GM12878 (cell line): ENCODE measurements around the gene GPR155. TPM values are rescaled to one million over a fixed set of nuclear protein-coding genes. Genes with fewer than 3 reads are reported as not detected.

Source experiments
- ATAC-seq: fragments of 200-7000 bp; cut with Tn5 transposase; 3 replicates; pipeline ENCODE4 v1.9.1; 2020; ENCODE audit warnings: mild to moderate bottlenecking, moderate library complexity
- BruUV-seq: library from RNA; stranded (reverse); fragments of 400-500 nt; replicated peaks from 2 replicates; lab custom pipeline; 2021; lab: Mats Ljungman, UMichigan
- CTCF ChIA-PET: fragments of 300-600 bp; sonication (Branson Sonifier 250); formaldehyde crosslinking; extraction: SDS; loops from one replicate; lab custom pipeline; 2021; ENCODE audit warnings: inconsistent platforms; lab: Yijun Ruan, JAX
- POLR2A ChIA-PET: fragments of 350-600 bp; formaldehyde crosslinking; extraction: SDS; loops from one replicate; lab custom pipeline; 2021; ENCODE audit warnings: inconsistent platforms; lab: Charles Lee
- RAD21 ChIA-PET: fragments of 300-600 bp; sonication (Branson Sonifier 250); formaldehyde crosslinking; loops from one replicate; lab custom pipeline; 2023; ENCODE audit warnings: antibody characterized with exemption; ENCODE audit not compliant: unreplicated experiment; lab: Charles Lee
- SMC1A ChIA-PET: fragments of 300-600 bp; sonication (Branson Sonifier 250); formaldehyde crosslinking; loops from one replicate; lab custom pipeline; 2023; ENCODE audit not compliant: unreplicated experiment, uncharacterized antibody; lab: Charles Lee
- DNase-seq: peaks from one replicate; pipeline ENCODE4 v3.0.0-alpha.2; 2011; ENCODE audit warnings: low read depth, low spot score
- FAIRE-seq: peaks from 3 replicates; lab custom pipeline; 2011; peaks lifted over from hg19 to GRCh38; lab: Jason Lieb, UNC
- H2AFZ ChIP-seq: 2 replicates; pipeline ENCODE4 v1.6.0; 2011; ENCODE audit warnings: low read depth, low read length, control low read depth; ENCODE audit not compliant: control insufficient read depth
- H3K27ac ChIP-seq: 2 replicates; pipeline ENCODE4 v1.5.1; 2011; ENCODE audit warnings: control low read depth; ENCODE audit not compliant: control insufficient read depth, insufficient read depth
- H3K27me3 ChIP-seq, 2 experiments: replicated peaks in 1 of 2; 2 replicates each; pipeline versions ENCODE4 v1.6.0 to v1.6.1; 2011; ENCODE audit warnings: low read length in 1 of 2; ENCODE audit not compliant: control insufficient read depth in 2 of 2, insufficient read depth in 2 of 2
- H3K36me3 ChIP-seq, 2 experiments: 2 replicates each; pipeline ENCODE4 v1.5.1; 2011; ENCODE audit warnings: low read length in 1 of 2; ENCODE audit not compliant: control insufficient read depth in 2 of 2, insufficient read depth in 2 of 2
- H3K4me1 ChIP-seq: 2 replicates; pipeline ENCODE4 v1.6.1; 2011; ENCODE audit warnings: mild to moderate bottlenecking, low read length, moderate library complexity, mixed read lengths; ENCODE audit not compliant: control insufficient read depth, insufficient read depth
- H3K4me2 ChIP-seq: 2 replicates; pipeline ENCODE4 v1.6.0; 2011; ENCODE audit warnings: control low read depth; ENCODE audit not compliant: control insufficient read depth, insufficient read depth
- H3K4me3 ChIP-seq: fragments of 200-600 bp; sonication (generic); 2 replicates; pipeline ENCODE4 v1.5.1; 2016
- H3K79me2 ChIP-seq: 2 replicates; pipeline ENCODE4 v1.6.0; 2011; ENCODE audit warnings: low read length; ENCODE audit not compliant: control insufficient read depth, insufficient read depth
- H3K9ac ChIP-seq: 2 replicates; pipeline ENCODE4 v1.8.0; 2011; ENCODE audit warnings: low read length, control low read depth, mixed read lengths; ENCODE audit not compliant: control insufficient read depth, insufficient read depth
- H3K9me3 ChIP-seq: replicated peaks from 3 replicates; pipeline ENCODE4 v1.5.1; 2011; ENCODE audit warnings: mild to moderate bottlenecking, low read length; ENCODE audit not compliant: control insufficient read depth, insufficient read depth
- H4K20me1 ChIP-seq: 2 replicates; pipeline ENCODE4 v1.6.0; 2011; ENCODE audit not compliant: control insufficient read depth, insufficient read depth
- BHLHE40 ChIP-seq, 2 experiments: fragments of 450-650 bp in 1 of 2; IDR thresholded peaks; 2 replicates each; pipeline ENCODE4 v1.6.1; 2011 to 2017; ENCODE audit warnings: low read depth in 2 of 2, borderline replicate concordance in 1 of 2, improper control_type of control experiment in 1 of 2, low read length in 1 of 2, mild to moderate bottlenecking in 1 of 2
- CBX5 ChIP-seq: sonication (generic); IDR thresholded peaks from 2 replicates; pipeline ENCODE4 v1.6.1; 2016; ENCODE audit warnings: low read depth, moderate library complexity, mild to moderate bottlenecking, inconsistent platforms
- CHD1 ChIP-seq: IDR thresholded peaks from 2 replicates; pipeline ENCODE4 v1.6.1; 2012; ENCODE audit warnings: low read depth, low read length, improper control_type of control experiment
- FOS ChIP-seq: IDR thresholded peaks from 3 replicates; pipeline ENCODE4 v1.6.1; 2011; ENCODE audit warnings: borderline replicate concordance; ENCODE audit not compliant: insufficient read length; ENCODE audit errors: extremely low read depth
- IKZF2 ChIP-seq, 2 experiments: fragments of 450-650 bp; IDR thresholded peaks; 2 replicates each; pipeline ENCODE4 v1.6.1; 2017; ENCODE audit warnings: mild to moderate bottlenecking in 2 of 2, moderate library complexity in 2 of 2
- JUNB ChIP-seq: IDR thresholded peaks from 2 replicates; pipeline ENCODE4 v1.6.1; 2016; ENCODE audit warnings: antibody characterized with exemption, mild to moderate bottlenecking
- JUND ChIP-seq: IDR thresholded peaks from 2 replicates; pipeline ENCODE4 v1.6.1; 2012; ENCODE audit warnings: low read depth, mild to moderate bottlenecking, low read length, improper control_type of control experiment, moderate library complexity
- MXI1 ChIP-seq: fragments of 150-350 bp; IDR thresholded peaks from 2 replicates; pipeline ENCODE4 v1.6.1; 2011; ENCODE audit warnings: low read depth, mild to moderate bottlenecking, inconsistent platforms, low read length, improper control_type of control experiment
- NBN ChIP-seq: fragments of 450-650 bp; IDR thresholded peaks from 2 replicates; pipeline ENCODE4 v1.6.1; 2016
- NFYB ChIP-seq: IDR thresholded peaks from 2 replicates; pipeline ENCODE4 v1.6.1; 2011; ENCODE audit warnings: low read depth, mild to moderate bottlenecking, low read length, improper control_type of control experiment, moderate library complexity; ENCODE audit not compliant: insufficient read depth
- NR2C1 ChIP-seq: fragments of 450-650 bp; IDR thresholded peaks from 2 replicates; pipeline ENCODE4 v1.6.1; 2017; ENCODE audit warnings: antibody characterized with exemption, mild to moderate bottlenecking, moderate library complexity
- RBBP5 ChIP-seq: fragments of 200-600 bp; sonication (generic); conservative IDR thresholded peaks from 2 replicates; pipeline ENCODE4 v1.6.1; 2016
- RUNX3 ChIP-seq: IDR thresholded peaks from 2 replicates; pipeline ENCODE4 v1.6.1; 2012; ENCODE audit warnings: low read length, inconsistent platforms
- SIN3A ChIP-seq: IDR thresholded peaks from 2 replicates; pipeline ENCODE4 v1.6.1; 2012; ENCODE audit warnings: low read depth, low read length, improper control_type of control experiment
- SREBF2 ChIP-seq: IDR thresholded peaks from 2 replicates; pipeline ENCODE4 v1.6.1; 2012; ENCODE audit warnings: mild to moderate bottlenecking, low read length
- SUZ12 ChIP-seq: fragments of 200-600 bp; sonication (generic); IDR thresholded peaks from one replicate; pipeline ENCODE4 v1.6.1; 2018; ENCODE audit warnings: antibody characterized with exemption, mild to moderate bottlenecking; ENCODE audit not compliant: unreplicated experiment
- in situ Hi-C: fragments of 300-500 bp; cut with MboI; formaldehyde crosslinking; loops from 9 replicates; pipeline ENCODE4 v1.14.3; 2018; ENCODE audit warnings: mixed read lengths
- intact Hi-C: fragments of 100-400 bp; cut with micrococcal nuclease; formaldehyde crosslinking; loops from one replicate; pipeline ENCODE4 v1.14.2; 2022; ENCODE audit not compliant: unreplicated experiment
- polyA plus RNA-seq, 11 experiments: library from polyadenylated mRNA; depleted of rRNA in 4 of 11; unstranded in 6 of 11; stranded (reverse) in 5 of 11; fragments of >200 nt; fragmentation: Nextera tagmentation in 4 of 11; fragmentation: Illumina TruSeq in 1 of 11; extraction: Ambion mirVana in 4 of 11; extraction: Trizol in 1 of 11; gene quantifications; 1 replicate in 1 of 11; 2 replicates in 10 of 11; pipeline versions ENCODE4 v1.2.1 to v1.2.3, GENCODE V29; 2011 to 2016; ENCODE audit warnings: inconsistent platforms in 2 of 11, missing spikeins in 2 of 11, low read depth in 1 of 11
- total RNA-seq, 4 experiments: library from RNA; depleted of rRNA in 3 of 4; stranded (reverse); fragments of >200 nt in 3 of 4; fragmentation: Illumina TruSeq in 1 of 4; extraction: Trizol in 1 of 4; gene quantifications; 2 replicates each; pipeline versions ENCODE4 v1.2.1 to v1.2.3, GENCODE V29; 2013 to 2021
- TF ChIP-seq, protein P1 (sequence below): fragments of 450-650 bp; formaldehyde crosslinking; IDR thresholded peaks from 2 replicates; pipeline ENCODE4 v1.5.0; 2022; ENCODE audit warnings: mild to moderate bottlenecking, missing genetic modification characterization
- TF ChIP-seq, protein P2 (sequence below): fragments of 450-650 bp; IDR thresholded peaks from 2 replicates; pipeline ENCODE4 v1.6.1; 2018; ENCODE audit warnings: mild to moderate bottlenecking, low read depth, moderate library complexity; ENCODE audit not compliant: partially characterized antibody

Gene GPR155
- total and polyA plus RNA-seq, 10 of the 15 experiments (the other 5 are each of a cell fraction or from before 2014, with no cell fraction given) = 0.53 to 3.0 (median 1.5) TPM

DNA sequence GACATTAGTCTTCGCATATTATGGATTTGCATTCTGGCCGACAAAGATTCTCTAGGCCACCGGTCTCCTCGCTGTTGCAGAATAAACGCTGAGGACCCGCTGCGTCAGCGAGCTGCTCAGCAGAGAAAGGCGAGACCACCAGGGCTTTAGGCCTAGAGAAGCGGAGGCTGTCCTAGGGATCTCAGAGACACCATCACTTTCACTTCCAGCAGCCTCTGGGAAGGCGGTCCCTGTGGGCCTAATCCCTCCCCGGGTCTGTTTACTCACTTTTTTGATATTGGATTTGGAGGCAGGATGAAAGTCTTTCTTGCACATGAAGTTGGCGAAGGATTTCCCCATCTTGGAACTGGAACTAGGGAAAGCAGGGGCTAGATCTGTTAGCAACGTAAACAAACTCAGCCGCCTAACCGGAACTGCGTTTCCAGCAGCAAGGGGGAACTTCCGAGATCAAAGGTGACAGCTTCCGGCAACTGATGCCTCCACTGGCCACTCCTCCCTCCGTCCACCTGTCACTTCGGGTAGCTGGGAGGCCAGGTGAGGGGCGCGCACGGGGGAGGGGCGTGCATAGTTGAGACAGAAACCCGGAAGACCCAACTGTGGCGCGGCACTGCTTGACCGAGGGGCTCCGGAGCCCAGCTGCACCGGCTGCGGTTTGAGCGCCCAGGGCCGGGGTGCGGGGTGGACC, 91.4 kb downstream of the GPR155 start, which contains the start of gene SCRN3 (continued):
- TF ChIP-seq JUNB = no peak

DNA sequence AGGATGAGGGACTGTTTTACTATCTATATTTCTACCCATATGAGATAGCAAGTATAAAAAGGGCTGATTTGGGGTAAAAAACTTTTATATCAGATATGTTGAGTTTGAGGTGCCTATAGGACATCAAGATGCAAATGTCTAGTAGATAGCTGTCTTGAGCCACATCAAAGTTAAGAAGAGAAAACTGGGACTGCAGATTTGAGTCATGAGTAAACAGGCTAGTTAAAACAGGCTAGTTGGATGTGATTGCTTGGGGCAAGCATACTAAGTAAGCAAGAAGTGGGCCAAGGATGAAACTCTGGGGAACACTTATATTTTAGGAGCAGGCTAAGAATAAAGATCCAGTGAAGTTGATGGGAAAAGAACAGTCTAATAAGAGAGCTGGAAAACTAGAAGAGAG, 94.1 kb downstream of the GPR155 start:
- ChIA-PET POLR2A (interaction anchor here (2.3 kb wide), 1 partner anchor 10 kb away, joined by 9 read pairs; no protein-coding TSS in a partner anchor), CTCF (interaction anchor here (0.9 kb wide), 1 partner anchor 51 kb away, joined by 3 read pairs; no protein-coding TSS in a partner anchor), RAD21 (no interaction called here), SMC1A (interaction anchor here (0.9 to 1.2 kb wide), 3 partner anchors 9 to 24 kb away, joined by 3 read pairs; no protein-coding TSS in a partner anchor)
- in situ Hi-C loops = no loop called here
- no peak for FAIRE-seq
- no peaks in the 10 kb centered on the region for H3K27me3 ChIP-seq
- DNase-seq = no peak
- no peaks in the 10 kb centered on the region for H3K4me1 ChIP-seq
- ATAC-seq = peak; percentile 33
- H3K4me3 ChIP-seq = no peak overlapping the region
- H3K4me2 ChIP-seq = 0 out of 2 replicates have a peak overlapping the region, but pooled peaks have one; percentile 17
- no peaks in the 10 kb centered on the region for H4K20me1 ChIP-seq
- intact Hi-C loops = no loop called here
- no peaks in the 10 kb centered on the region; the same call in 2 of the 3 replicates for H3K9me3 ChIP-seq
- peaks cover 35% of the 10 kb centered on the region for H3K79me2 ChIP-seq
- no peaks in the 10 kb centered on the region for H3K36me3 ChIP-seq
- no peak overlapping the region for H3K9ac ChIP-seq
- no peak overlapping the region for H2AFZ ChIP-seq
- H3K27ac ChIP-seq = no peak overlapping the region
- BruUV-seq = no TSS peak
- TF ChIP-seq SREBF2 (no peak), MXI1 (no peak), SIN3A (no peak), NFYB (no peak), CBX5 (no peak), NBN (no peak), JUND (0 out of 2 replicates have a peak, but pooled peaks have one; percentile 33), CHD1 (no peak), NR2C1 (no peak), FOS (no peak), SUZ12 (no peak), RUNX3 (peak; percentile 87), IKZF2 (IDR thresholded peaks at IDR 0.05) (no peak), RBBP5 (no peak), BHLHE40 (IDR thresholded peaks at IDR 0.05; ENCODE audit: borderline replicate concordance in 1 of 2, low read depth in 2 of 2, low read length in 1 of 2) (no peak)
- TF ChIP-seq, protein P1, sequence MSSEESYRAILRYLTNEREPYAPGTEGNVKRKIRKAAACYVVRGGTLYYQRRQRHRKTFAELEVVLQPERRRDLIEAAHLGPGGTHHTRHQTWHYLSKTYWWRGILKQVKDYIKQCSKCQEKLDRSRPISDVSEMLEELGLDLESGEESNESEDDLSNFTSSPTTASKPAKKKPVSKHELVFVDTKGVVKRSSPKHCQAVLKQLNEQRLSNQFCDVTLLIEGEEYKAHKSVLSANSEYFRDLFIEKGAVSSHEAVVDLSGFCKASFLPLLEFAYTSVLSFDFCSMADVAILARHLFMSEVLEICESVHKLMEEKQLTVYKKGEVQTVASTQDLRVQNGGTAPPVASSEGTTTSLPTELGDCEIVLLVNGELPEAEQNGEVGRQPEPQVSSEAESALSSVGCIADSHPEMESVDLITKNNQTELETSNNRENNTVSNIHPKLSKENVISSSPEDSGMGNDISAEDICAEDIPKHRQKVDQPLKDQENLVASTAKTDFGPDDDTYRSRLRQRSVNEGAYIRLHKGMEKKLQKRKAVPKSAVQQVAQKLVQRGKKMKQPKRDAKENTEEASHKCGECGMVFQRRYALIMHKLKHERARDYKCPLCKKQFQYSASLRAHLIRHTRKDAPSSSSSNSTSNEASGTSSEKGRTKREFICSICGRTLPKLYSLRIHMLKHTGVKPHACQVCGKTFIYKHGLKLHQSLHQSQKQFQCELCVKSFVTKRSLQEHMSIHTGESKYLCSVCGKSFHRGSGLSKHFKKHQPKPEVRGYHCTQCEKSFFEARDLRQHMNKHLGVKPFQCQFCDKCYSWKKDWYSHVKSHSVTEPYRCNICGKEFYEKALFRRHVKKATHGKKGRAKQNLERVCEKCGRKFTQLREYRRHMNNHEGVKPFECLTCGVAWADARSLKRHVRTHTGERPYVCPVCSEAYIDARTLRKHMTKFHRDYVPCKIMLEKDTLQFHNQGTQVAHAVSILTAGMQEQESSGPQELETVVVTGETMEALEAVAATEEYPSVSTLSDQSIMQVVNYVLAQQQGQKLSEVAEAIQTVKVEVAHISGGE = no peak
- TF ChIP-seq, protein P2, sequence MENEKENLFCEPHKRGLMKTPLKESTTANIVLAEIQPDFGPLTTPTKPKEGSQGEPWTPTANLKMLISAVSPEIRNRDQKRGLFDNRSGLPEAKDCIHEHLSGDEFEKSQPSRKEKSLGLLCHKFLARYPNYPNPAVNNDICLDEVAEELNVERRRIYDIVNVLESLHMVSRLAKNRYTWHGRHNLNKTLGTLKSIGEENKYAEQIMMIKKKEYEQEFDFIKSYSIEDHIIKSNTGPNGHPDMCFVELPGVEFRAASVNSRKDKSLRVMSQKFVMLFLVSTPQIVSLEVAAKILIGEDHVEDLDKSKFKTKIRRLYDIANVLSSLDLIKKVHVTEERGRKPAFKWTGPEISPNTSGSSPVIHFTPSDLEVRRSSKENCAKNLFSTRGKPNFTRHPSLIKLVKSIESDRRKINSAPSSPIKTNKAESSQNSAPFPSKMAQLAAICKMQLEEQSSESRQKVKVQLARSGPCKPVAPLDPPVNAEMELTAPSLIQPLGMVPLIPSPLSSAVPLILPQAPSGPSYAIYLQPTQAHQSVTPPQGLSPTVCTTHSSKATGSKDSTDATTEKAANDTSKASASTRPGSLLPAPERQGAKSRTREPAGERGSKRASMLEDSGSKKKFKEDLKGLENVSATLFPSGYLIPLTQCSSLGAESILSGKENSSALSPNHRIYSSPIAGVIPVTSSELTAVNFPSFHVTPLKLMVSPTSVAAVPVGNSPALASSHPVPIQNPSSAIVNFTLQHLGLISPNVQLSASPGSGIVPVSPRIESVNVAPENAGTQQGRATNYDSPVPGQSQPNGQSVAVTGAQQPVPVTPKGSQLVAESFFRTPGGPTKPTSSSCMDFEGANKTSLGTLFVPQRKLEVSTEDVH = no peak
